ENCODE measurements around the gene CDH4. TPM values are rescaled to one million over a fixed set of nuclear protein-coding genes. Genes with fewer than 3 reads are reported as not detected.

Gene CDH4
- total RNA-seq, 1 donor from 2014 or later: 12.1 TPM

GRCh38 chr20:61310954-61311353 lies 58.9 kb downstream of the CDH4 start:
- no peak for TF ChIP-seq CTCF (IDR thresholded peaks at IDR 0.05; ENCODE audit: insufficient read depth, low read length, severe bottlenecking)
- no peak for FAIRE-seq
- peak; percentile 45 for DNase-seq (ENCODE audit: low read depth)
- Histone ChIP-seq H3K36me3 (ENCODE audit: control insufficient read depth, insufficient read depth, low read length) (no peaks in the 10 kb centered on the region), H3K27me3 (ENCODE audit: control insufficient read depth, insufficient read depth, low read length) (no peaks in the 10 kb centered on the region), H3K4me3 (ENCODE audit: low read depth, low read length) (no peak overlapping the region)

GRCh38 chr20:61311656-61312387 lies 59.8 kb downstream of the CDH4 start:
- Histone ChIP-seq H3K27me3 (ENCODE audit: control insufficient read depth, insufficient read depth, low read length) (no peaks in the 10 kb centered on the region), H3K4me3 (ENCODE audit: low read depth, low read length) (no peak overlapping the region), H3K36me3 (ENCODE audit: control insufficient read depth, insufficient read depth, low read length) (no peaks in the 10 kb centered on the region)
- FAIRE-seq (peak; percentile 99), DNase-seq (ENCODE audit: low read depth) (peak; percentile 40)
- TF ChIP-seq CTCF (IDR thresholded peaks at IDR 0.05; ENCODE audit: insufficient read depth, low read length, severe bottlenecking): no peak

GRCh38 chr20:61312925-61313324 lies 60.9 kb downstream of the CDH4 start:
- no peak for FAIRE-seq

GRCh38 chr20:61313396-61313795 lies 61.3 kb downstream of the CDH4 start:
- FAIRE-seq (no peak), DNase-seq (ENCODE audit: low read depth) (no peak)
- Histone ChIP-seq H3K36me3 (ENCODE audit: control insufficient read depth, insufficient read depth, low read length) (no peaks in the 10 kb centered on the region), H3K27me3 (ENCODE audit: control insufficient read depth, insufficient read depth, low read length) (no peaks in the 10 kb centered on the region), H3K4me3 (ENCODE audit: low read depth, low read length) (no peak overlapping the region)
- TF ChIP-seq CTCF (IDR thresholded peaks at IDR 0.05; ENCODE audit: insufficient read depth, low read length, severe bottlenecking): no peak

More at GRCh38 chr20:61312925-61313324, 60.9 kb downstream of the CDH4 start:
- no peak for TF ChIP-seq CTCF (IDR thresholded peaks at IDR 0.05; ENCODE audit: insufficient read depth, low read length, severe bottlenecking)
- DNase-seq (ENCODE audit: low read depth): no peak
- H3K36me3 ChIP-seq (ENCODE audit: control insufficient read depth, insufficient read depth, low read length): no peaks in the 10 kb centered on the region
- no peaks in the 10 kb centered on the region for H3K27me3 ChIP-seq (ENCODE audit: control insufficient read depth, insufficient read depth, low read length)
- H3K4me3 ChIP-seq (ENCODE audit: low read depth, low read length): no peak overlapping the region

DNA sequence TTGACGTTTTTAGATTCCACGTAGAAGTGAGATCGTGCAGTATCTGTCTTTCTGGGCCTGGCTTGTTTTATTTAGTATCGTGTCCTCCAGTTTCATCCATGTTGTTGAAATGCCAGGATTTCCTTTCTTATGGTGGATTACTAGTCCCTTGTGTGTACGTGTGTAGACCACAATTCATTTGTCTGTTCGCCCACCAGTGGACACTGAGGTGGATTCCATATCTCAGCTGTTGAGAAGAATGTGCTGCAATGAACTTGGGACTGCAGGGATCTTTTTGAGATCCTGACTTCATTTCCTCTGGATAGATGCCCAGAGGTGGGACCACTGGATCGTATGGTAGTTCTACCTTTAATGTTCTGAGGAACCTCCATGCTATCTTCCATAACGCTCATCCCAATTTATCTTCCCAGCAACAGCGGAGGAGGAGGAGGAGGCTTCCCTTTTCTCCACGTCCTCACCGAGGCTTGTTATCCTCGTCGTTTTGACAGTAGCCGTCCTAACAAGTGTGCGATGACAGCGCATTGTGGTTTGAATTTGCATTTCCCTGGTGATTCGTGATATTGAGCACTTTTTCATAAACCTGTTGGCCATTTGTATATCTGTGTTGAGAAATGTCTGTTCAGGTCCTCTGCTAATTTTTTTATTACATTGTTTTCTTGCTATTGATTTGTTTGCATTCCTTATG lies 62.4 kb downstream of the CDH4 start:
- H3K36me3 ChIP-seq (ENCODE audit: control insufficient read depth, insufficient read depth, low read length): no peaks in the 10 kb centered on the region
- FAIRE-seq: no peak
- H3K27me3 ChIP-seq (ENCODE audit: control insufficient read depth, insufficient read depth, low read length): no peaks in the 10 kb centered on the region
- DNase-seq (ENCODE audit: low read depth): peak; percentile 43
- H3K4me3 ChIP-seq (ENCODE audit: low read depth, low read length): no peak overlapping the region
- TF ChIP-seq CTCF (IDR thresholded peaks at IDR 0.05; ENCODE audit: insufficient read depth, low read length, severe bottlenecking): no peak
